Hepatic stellate cell (primary cell): Measurements from ENCODE around the gene POLN.

Experiments
- DNase-seq: peaks from one replicate; pipeline ENCODE4 v3.0.0; 2011; ENCODE audit warnings: low spot score

The POLN gene

DNA sequence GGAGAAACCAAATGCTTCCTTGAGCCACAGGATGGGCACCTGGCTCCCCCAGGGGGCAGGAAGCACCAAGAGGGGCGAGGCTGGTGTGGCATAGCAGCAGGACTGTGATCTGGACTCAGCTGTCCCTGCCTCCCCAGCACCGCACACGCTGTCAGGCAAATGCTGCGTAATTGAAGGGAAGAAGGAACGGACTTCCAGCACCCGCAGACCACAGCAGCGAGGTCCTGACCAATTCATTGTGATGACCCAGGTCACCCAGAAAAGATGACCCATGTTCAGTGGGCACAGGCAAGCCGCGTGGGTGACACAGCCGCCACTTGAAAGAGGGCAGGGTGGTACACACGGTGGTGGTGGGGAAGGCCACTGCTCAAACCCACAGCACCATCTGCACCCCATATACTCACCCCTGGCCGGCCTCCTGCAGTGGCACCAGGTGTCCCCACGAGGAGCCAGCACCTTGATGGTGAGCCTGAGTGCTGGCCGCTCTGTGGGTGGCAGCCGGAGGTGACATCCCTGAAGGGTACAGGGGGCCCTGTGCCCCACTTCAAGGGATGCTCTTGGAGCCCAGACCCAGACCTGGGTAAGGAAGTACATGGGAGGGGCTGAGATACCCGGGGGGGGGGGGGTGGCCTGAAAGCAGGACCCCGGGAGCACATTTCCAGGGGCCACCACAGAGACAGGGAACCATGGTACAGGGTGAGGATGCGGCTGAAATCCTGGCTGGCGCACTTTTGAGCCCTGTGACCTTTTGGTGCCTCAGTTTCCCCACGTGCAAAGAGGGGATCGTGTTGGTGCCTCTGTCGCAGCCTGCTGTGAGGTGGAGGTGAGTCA lies 171.3 kb downstream of the POLN start:
- no peak for DNase-seq

- no peak for DNase-seq
These were observed 171.9 kb downstream of the POLN start for GRCh38 chr4:2069986-2070385.

DNA sequence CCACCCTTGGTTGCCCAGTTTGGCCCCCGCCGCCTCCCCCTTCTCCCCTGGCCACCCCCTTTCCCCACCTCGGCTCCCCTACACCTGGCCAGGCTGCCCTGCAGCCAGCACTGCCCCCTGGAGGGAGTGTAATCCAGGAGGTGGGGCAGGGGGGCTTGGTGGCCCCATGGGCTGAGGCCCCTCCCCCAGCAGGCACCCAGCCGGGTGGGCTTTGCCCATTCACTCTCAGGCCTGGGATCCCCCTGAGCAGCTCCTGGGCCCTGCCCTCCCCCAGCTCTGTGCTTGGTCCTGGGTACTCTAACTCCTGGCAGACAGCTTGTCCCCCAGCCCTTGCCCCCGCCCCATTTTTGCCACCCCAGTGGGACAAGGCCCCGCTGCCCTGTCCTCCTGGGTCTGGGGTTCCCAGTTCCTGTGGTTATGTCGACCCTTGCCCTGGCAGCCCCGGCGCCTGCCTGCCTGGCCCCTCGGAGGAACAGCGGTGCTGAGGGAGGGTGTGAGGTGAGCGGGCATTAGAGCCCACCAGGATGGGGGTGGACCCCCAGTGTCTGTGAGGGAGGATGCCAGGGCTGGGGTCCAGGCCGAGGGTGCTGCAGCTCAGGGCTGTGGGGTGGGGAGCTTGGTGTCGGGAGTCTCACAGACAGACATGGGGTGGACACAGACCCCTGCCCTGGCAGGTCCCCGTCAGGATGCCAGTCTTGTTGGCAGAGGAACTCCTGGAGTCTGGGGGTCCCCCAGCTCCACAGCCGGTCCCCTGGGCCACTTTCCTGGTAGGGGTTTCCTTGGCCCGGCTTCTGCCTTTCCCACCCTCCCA lies 172.6 kb downstream of the POLN start:
- no peak for DNase-seq

DNA sequence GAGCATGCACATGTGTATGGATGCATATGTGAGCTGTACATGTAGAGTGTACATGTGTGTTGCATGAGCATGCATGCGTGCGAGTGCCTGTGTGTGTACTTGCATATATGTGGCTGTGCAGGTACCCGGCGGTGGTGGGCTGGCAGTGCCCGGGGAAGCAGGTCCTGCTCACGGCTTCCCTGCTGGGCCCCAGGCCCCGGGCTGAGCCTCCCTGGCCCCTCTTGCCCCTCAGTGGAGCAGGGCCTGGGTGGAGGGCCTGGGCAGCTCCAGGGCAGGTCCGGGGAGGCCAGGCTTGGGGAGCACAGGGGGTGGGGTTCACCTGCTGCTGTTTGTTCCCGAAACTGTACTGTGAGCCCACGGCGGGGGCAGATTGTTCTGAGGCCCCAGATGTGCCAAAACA lies 173.4 kb downstream of the POLN start:
- DNase-seq = no peak

DNA sequence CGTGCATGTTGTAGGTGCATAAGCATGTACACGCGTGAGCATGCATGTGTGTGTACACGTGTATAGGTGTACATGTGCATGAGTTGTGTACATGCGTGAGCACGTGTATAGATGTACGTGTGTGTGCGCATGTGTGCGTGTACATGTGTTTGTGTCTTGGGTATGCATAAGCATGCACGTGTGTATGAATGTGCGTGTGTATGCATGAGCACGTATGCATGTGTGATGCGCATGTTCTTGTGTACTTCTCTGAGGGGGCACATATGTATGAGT lies 173.8 kb downstream of the POLN start:
- no peak for DNase-seq

GRCh38 chr4:2067446-2068197 lies 174.3 kb downstream of the POLN start:
- no peak for DNase-seq

DNA sequence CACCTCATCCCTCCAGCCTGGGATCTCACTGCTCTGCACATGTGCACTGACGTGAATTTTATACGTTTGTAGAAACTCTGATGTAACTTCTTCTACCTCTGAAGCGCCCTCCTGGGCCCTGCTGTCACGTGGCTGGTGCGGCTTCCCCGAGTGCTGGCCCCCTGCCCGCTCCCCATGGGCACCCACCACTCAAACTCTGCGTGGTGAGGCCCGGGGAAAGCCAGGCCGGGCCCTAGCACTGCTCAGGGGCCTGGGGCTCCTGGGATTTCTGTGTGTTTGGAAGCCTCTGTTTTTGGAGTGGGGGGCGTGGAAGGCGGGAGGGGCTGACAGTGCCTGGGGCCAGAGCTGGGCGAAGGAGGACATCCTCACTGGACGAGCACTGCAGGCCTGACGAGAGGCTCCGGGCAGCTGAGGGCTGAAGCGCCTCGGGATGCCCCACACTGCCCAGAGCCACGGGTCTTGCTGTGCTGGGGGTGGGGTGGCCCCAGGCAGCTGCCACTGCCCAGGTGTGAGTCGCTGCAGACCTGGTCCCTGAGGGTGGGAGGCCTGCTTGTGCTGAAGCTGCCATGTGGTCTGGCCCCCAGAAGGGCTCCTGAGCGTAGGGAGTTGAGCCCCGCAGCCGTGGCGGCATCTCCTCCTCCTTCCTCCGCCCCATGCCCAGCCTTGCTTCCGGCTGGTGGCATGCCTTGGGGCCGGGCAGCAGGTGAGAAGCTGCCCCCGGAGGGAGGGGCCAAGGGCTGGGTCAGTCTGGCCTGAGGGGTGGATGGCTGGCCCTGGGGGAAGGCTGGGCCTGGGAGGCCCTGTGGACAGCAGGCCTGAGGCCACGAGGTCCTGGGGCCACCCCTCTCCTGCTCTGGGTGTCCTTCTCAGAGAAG lies 175.1 kb downstream of the POLN start:
- no peak for DNase-seq

- no peak for DNase-seq
These were observed 175.8 kb downstream of the POLN start for GRCh38 chr4:2066011-2066551.

- no peak for DNase-seq
These were observed 176.6 kb downstream of the POLN start for GRCh38 chr4:2065106-2065930.

DNA sequence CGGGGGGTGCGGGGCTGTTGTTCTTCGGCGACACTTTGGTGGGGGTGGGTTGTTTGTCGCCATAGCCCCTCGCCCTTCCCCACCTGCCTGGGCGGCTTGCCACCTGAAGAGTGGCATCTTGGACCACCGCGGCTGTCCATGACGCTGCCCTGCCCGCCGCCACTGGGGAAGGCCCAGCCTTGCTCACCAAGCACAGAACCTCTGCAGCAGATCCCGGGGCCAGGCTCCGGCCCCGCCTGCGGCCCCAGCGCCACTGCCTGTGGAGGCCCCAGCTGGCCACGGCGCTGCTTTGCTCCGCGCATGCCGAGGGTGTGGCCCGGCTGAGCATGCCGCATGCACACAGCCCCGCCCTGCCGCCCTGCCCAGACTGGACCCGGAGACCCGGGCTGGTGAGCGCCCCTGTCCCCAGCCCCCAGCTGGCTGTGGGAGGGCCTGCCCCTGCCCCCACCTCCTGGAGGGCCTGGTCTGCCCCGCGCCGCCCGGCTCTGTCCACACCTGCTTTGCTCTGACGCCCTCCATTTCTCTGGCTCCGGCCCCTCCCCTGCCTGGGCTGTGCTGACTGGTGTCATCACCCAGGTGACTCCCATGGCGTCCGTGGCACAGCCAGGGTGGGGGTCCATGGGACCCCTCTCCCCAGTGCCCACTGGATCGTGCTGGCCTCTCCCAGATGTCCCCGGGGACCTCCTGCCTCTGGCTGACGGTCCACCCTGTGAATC lies 177.5 kb downstream of the POLN start:
- no peak for DNase-seq

DNA sequence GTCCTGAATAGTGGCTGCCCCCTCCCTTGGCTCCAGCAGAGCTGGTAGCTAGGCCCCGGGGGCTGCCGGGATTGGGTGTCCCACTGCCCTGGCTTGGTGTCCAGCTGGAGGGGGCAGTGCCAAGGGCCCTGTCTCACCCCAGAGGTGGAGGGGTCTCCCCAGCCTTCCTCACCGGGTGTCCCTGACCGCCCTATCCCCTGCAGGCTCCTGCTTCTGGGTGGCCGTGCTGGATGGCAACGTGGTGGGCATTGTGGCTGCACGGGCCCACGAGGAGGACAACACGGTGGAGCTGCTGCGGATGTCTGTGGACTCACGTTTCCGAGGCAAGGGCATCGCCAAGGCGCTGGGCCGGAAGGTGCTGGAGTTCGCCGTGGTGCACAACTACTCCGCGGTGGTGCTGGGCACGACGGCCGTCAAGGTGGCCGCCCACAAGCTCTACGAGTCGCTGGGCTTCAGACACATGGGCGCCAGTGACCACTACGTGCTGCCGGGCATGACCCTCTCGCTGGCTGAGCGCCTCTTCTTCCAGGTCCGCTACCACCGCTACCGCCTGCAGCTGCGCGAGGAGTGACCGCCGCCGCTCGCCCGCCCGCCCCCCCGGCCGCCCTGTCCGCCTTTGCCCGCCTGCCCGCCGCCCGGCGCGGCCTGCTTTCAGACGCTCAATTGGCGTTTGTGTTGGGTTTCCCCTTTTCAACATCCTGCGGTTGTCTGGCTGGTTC lies 178.2 kb downstream of the POLN start:
- DNase-seq = no peak

DNA sequence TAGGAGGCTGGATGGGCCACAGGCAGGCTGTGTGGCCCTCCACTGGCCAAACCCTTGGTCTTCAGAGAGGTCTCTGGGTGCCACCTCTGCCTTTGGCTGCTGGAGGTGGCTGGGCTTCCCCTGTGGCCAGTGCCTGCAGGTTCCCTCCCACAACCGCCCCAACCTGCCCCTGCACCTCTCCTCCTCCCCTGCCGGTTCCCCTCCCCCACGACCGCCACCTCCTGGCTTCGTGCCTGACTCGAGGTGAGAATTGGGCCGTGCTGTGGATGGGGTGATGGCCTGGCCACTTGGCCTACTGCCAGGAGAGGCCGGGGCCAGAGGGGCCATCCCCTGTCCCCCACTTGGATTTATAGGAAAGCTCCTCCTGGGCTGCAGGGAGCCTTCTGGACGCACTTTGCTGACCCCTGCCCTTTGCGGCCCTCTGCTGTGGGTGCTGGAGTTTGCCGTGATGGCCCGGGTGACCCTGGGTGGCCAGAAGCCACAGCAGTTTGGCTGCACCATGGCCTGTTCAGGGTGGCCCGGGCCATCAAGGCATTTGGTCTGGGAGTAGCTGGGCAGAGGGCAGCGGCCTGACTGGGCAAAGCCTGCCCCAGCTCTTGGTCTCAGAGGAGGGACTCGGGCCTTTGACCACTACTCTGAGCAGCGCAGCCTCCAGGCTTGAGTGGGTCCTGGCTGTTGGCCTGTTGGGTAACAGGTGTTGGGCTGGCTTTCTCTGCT lies 179.0 kb downstream of the POLN start:
- no peak for DNase-seq

- no peak for DNase-seq
These were observed 179.6 kb downstream of the POLN start for GRCh38 chr4:2062168-2062807.

DNA sequence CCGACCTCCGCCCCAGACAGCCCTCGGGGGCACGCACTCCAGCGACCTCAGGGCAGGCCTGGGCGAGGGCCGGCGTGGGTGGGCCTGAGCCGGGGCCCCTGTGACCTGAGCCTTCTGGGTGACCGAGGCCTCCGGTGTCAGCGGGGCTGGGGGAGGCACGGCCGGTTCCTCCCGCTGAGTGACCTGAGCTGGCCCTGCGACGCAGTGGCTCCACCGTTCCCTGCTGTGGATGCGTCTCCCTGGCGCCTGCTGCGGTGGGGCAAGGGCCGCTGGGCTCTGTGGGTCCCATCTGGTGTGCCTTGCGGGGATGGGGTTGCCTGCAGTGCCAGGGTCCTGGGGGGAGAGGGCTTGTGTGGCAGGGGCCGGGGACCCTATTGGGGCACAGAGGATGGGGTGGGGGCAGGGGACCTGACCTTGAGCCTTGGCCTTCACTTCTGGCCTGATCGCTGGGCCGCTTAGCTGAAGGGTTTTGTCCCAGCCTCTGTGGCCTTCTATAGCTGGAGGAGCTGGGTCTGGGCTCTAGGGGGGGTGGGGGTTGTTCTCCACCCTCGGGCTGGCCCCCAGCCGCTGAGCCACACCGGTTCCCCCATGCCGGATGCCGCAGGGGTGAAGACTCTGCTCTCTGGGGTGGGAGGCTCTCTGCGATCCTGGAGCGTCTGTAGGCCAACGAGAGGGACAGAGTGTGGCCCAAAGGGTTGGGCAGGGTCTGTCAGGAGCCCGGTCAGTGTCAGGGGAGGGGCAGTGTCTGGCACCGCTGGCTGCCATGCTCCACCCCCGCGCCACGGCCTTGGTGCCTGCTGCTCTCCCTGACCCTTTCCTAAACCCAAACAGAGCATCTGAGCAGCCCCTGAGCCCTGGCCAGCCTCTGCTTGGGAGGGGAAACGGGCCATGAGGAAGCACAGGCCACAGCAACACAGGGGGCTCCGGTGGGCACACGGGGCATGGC lies 180.5 kb downstream of the POLN start:
- no peak for DNase-seq

DNA sequence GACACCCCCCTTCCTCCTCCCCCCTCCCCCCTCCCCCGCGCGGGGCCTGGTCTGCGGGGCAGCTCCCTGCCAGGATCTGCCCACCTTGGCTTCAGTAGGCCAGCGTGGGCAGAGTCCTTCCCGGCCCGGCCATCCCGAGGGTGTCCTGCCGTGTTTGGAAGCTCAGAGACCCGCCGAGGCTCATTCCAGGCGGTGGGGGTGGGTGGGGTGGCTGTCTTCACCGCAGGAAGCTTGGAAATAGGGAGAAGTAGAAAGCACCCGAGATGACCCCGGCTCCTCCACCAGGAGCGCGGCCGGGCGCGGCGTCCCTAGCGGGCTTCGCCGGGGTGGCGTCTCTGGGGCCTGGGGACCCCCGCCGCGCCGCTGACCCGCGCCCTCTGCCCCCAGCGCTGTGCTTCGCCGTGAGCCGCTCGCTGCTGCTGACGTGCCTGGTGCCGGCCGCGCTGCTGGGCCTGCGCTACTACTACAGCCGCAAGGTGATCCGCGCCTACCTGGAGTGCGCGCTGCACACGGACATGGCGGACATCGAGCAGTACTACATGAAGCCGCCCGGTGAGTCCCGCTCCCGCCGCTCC lies 181.2 kb downstream of the POLN start:
- no peak for DNase-seq

- DNase-seq = no peak
These were observed 182.0 kb downstream of the POLN start for GRCh38 chr4:2059726-2060602.
